Measurements from ENCODE around the gene GSDMA.

GSDMA gene

GRCh38 chr17:39962642-39963220, at the start of gene GSDMA:
Gene GSDMA (plus strand): TSS chr17:39963004. CDS start chr17:39965688, 2,684 bp downstream.
- DNase-seq (ENCODE audit: low spot score) = no peak

DNA sequence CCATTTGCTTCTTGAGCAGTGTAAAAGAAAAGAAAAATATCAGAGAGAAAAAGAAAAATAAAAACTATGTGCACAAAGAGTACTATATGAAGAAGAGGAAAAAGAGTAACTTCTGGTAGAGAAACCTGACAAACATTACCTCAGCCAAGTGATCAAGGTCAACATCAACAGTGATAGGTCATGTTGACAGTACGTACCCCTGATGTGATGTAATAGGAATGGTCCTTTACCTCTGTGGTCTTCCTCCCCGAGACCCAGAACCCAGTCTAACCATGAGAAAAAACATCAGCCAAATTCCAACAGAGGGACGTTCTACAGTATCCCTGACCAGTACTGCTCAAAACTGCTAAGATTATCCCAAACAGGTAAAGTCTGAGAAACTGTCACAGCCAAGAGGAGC, 48.8 kb upstream of the GSDMA start:
- no peak for DNase-seq (ENCODE audit: low spot score)

DNA sequence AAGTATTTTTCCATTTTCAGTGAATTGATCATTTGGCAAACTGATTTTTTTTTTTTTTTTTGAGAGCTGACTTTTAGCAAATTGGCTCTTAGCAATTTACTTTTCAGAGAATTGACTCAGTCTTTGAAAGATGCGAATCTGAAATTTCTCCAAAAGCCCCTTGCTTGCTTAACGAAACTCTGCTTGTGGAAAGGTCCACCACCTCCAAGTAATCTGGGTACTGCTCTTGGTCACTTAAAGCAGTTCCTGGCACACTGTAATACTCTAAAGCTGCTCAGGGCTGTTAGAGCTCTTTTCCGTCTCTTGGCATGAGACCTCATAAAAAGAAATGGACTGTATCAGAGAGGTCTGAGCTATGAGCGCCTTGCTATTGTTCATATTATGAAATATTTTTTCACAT, 47.2 kb upstream of the GSDMA start:
- no peak for DNase-seq (ENCODE audit: low spot score)

GRCh38 chr17:39916918-39917317, 45.9 kb upstream of the GSDMA start:
- no peak for DNase-seq (ENCODE audit: low spot score)

DNA sequence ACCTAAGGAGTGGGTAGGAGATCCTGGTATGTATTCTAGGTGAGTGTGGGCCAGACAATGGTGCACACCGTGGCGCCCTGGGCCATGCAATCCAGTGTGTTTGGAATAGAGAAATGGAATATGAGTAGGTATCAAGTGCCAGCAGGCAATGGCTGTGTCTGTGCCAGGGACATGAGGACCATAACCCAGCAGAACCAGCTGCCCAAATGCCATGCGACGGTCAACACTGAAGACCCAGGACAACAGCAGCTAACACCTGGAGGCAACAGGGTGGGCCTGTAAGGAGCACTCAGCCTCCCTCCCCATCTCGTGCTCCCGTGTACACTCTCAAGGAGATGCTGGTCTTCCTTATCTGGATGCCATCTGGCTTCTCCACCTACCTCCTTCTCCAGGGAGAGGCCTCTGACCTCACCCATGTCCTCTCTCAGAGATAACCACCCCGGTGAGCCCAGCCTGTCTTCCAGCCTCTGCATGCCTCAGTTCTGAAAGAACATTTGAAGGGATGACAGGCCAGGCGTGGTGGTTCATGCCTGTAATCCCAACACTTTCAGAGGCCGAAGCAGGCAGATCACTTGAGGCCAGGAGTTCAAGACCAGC, 43.6 kb upstream of the GSDMA start:
- no peak for DNase-seq (ENCODE audit: low spot score)

DNA sequence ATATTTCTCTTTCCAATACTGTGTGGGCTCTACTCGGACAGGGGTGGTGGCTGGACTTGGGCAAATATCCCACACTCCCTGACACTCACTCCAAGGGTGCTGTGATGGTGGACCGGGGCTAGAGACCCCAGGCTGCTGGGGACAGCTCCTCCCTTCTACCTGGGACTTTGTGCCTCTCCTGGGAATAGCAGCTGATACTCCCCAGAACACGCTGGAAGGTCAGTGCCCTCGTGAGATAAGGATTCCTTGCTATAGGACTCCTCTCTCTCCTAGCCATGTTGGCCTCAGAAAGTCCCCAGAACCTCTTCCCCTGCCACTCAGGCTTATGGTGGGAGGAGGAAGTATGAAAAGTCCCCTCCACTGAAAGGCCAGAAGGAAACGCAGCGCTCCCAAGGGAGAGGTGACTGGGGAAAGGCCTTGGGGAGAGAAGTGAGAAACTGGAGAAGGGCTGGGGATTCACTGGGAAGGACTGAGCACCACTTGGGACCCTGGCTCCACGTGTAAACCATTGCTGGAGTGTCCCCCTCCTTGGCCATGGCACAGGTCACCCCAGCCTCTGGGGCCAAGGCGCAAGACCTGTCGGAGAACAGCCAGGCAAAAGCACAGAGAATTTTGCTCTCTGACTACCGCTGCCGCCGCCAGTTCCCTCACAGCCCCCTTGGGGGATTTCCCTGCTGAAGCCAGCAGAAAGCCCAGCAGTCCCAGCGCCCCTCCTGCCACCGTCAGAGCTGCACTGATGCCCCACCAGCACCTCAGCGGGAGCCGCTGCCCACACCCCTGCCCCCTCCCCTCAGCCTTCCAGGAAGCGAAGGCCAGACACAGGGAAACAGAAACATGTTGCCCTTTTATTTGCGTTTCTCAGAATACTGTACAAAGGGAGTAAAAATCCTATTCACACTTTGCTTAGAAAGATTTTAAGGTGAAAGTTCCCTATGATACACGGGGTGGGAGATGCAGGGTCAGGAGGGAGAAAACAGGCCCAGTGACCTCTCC, 42.3 kb upstream of the GSDMA start:
- DNase-seq (ENCODE audit: low spot score) = no peak

DNA sequence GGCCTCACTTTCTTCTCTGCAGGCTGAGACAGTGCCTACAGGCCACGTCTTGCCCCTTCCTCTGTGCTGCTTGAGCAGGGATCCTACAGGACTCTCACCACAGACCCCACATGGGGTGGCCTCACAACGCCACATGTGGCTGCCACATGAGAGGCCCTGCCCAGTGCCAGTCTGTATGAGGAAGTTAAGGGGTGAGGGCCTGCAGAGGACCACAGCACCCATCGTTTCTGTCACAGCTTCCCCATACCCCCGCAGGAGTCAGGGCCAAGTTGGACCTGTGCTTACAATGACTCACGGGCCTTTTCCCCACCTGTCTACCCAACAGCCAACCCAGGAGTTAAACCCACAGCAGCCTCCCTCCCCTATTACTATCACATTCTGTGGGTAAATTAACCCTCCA, 41.5 kb upstream of the GSDMA start:
- peak; percentile 39 for DNase-seq (ENCODE audit: low spot score)

DNA sequence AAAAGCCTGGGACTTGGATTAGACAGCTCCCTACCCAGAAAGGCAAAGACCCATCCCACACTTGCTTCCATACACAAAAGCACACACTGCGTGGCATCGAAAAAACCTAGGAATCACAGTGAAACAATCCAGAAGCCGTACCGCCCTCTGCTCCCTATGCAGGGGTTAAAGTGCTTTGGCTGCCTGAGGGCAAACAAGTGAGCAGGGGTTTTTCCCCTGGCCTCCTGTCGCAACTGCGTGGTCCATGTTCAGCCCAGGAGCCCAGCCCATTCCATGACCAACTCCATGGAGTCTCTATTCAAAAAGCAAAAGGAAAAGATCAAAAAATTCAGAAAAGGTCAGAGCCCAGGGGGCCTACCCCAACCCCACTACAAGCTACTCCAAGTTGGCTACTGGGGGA, 40.8 kb upstream of the GSDMA start:
- no peak for DNase-seq (ENCODE audit: low spot score)

- DNase-seq (ENCODE audit: low spot score) = no peak
Measured at GRCh38 chr17:39923230-39923629, 39.6 kb upstream of the GSDMA start.

DNA sequence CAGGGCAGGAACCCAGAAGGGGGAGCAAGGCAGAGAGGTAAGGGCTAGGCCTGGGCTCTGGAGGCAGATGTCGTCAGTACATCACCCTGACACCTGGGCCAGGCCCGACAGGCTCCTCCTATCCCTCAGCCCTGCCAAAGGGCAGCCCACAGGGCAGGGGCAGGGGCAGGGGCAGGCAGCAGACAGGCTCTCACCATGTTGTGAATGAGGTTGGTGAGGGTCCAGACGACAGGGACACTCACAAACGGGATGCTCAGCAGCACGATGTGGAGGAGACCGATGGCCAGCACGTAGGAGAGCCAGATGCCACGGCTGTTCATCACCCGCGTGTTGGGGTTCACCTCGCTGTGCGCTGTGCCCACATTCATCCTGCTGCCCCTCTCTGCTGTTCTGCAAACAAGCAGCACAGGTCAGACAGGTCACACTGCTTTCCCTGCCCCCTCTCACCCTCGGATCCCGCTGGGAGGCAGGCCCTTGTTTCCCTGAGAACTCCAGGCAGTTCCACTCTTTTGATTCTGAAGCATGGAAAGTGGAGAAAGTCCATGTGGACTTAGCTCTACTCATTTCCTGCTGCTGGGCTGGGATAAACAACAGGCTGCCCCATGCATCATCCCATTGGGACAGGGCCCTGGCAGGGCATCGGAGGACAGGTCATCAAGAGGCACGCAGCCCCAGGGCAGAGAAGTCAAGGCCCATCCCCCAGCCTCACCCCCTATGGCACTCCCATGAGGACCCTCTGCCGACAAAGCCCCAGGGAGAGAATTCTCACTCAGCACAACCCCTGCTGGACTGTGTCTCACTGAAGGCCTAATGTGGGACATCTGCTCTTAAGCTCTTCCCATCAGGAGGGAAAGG, 38.7 kb upstream of the GSDMA start:
- DNase-seq (ENCODE audit: low spot score) = no peak

DNA sequence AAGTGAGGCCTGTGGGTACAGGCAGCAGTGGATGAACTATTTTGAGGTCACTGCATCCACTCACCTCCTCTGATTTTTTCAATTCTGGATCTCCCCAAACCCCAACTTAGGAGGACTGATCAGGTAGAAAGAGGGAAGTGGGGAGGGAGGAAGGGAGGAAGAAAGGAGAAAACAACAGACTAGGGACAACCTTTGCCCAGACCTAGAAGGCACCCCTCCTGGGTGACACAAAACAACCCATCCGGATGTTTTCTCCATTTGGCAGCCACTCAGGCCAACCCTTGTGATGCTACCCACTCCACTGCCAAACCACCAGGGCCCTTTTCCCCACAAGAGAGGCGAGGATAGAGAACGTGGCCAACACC, 38.1 kb upstream of the GSDMA start:
- no peak for DNase-seq (ENCODE audit: low spot score)

- no peak for DNase-seq (ENCODE audit: low spot score)
Measured at GRCh38 chr17:39925282-39926134, 37.3 kb upstream of the GSDMA start.

DNA sequence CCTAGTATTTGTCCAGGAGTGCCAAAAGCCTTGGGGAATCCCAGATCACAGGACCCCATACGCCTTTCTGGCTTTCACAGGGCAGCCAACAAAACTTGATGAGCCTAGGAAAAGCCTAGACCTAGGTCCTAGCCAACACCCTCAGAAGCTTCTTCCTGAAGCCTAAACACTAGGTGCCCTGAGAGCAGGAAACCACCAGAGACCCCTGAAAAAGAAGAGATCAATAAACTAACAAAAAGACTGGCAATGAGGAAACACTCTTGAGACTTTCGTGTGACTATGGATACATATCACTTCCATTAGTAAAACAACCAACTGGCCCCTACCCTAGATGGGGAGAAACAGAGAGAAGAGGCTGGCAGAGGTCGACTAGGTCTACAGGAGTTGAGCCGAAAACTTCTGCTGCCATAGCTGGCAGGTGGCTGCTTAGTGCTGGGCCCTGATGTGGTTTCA, 36.6 kb upstream of the GSDMA start:
- no peak for DNase-seq (ENCODE audit: low spot score)

GRCh38 chr17:39926588-39927100, 36.2 kb upstream of the GSDMA start:
- no peak for DNase-seq (ENCODE audit: low spot score)

- peak; percentile 91 for DNase-seq (ENCODE audit: low spot score)
Measured at GRCh38 chr17:39927101-39927928, 35.5 kb upstream of the GSDMA start, which contains the start of the genes LRRC3C and ORMDL3. Gene LRRC3C (plus strand): TSS chr17:39927732. CDS start chr17:39941524, 13,792 bp downstream. Gene ORMDL3 (minus strand): TSS chr17:39927601. CDS start chr17:39924203, 3,398 bp downstream.

- no peak for DNase-seq (ENCODE audit: low spot score)
Measured at GRCh38 chr17:39927929-39928857, 34.6 kb upstream of the GSDMA start.

- DNase-seq (ENCODE audit: low spot score) = no peak
Measured at GRCh38 chr17:39928858-39929645, 33.8 kb upstream of the GSDMA start.
